ENCODE results near the gene EPHA3.

GRCh38 chr3:89164774-89165173 is 57.4 kb downstream of the EPHA3 start:
- TF ChIP-seq CTCF (conservative IDR thresholded peaks at IDR 0.05) (no peak), ZFX (IDR thresholded peaks at IDR 0.05) (no peak)

All from C4-2B (cell line).